GM20000 (cell line): Measurements from ENCODE around the gene E2F1.

Source experiments
- DNase-seq: peaks from one replicate; pipeline ENCODE4 v3.0.0; 2012; ENCODE audit warnings: low spot score
- TF ChIP-seq, protein P1 (sequence below): IDR thresholded peaks from 2 replicates; pipeline ENCODE4 v1.5.1; 2012; ENCODE audit warnings: mild to moderate bottlenecking, control low read depth; ENCODE audit errors: extremely low read depth, missing control alignments

The E2F1 gene

GRCh38 chr20:33719277-33719988 lies 33.2 kb upstream of the E2F1 start:
- TF ChIP-seq, protein P1, sequence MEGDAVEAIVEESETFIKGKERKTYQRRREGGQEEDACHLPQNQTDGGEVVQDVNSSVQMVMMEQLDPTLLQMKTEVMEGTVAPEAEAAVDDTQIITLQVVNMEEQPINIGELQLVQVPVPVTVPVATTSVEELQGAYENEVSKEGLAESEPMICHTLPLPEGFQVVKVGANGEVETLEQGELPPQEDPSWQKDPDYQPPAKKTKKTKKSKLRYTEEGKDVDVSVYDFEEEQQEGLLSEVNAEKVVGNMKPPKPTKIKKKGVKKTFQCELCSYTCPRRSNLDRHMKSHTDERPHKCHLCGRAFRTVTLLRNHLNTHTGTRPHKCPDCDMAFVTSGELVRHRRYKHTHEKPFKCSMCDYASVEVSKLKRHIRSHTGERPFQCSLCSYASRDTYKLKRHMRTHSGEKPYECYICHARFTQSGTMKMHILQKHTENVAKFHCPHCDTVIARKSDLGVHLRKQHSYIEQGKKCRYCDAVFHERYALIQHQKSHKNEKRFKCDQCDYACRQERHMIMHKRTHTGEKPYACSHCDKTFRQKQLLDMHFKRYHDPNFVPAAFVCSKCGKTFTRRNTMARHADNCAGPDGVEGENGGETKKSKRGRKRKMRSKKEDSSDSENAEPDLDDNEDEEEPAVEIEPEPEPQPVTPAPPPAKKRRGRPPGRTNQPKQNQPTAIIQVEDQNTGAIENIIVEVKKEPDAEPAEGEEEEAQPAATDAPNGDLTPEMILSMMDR: no peak
- no peak for DNase-seq

GRCh38 chr20:33716498-33716897 lies 30.3 kb upstream of the E2F1 start:
- no peak for DNase-seq
- TF ChIP-seq, protein P1: no peak

GRCh38 chr20:33713865-33714367 lies 27.7 kb upstream of the E2F1 start:
- DNase-seq: no peak
- TF ChIP-seq, protein P1: no peak

DNA sequence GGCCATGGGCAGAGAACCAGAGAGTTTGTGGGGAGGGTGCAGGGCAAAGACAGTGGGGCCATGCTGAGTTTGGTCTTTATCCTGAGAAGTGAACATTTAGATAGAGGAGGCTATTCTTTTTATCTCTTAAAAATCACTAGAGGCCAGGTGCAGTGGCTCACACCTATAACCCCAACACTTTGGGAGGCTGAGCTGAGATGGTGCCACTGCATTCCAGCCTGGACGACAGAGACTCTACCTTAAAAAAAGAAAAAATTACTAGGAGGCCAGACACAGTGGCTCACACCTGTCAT lies 25.2 kb upstream of the E2F1 start:
- DNase-seq: no peak
- TF ChIP-seq, protein P1: no peak

DNA sequence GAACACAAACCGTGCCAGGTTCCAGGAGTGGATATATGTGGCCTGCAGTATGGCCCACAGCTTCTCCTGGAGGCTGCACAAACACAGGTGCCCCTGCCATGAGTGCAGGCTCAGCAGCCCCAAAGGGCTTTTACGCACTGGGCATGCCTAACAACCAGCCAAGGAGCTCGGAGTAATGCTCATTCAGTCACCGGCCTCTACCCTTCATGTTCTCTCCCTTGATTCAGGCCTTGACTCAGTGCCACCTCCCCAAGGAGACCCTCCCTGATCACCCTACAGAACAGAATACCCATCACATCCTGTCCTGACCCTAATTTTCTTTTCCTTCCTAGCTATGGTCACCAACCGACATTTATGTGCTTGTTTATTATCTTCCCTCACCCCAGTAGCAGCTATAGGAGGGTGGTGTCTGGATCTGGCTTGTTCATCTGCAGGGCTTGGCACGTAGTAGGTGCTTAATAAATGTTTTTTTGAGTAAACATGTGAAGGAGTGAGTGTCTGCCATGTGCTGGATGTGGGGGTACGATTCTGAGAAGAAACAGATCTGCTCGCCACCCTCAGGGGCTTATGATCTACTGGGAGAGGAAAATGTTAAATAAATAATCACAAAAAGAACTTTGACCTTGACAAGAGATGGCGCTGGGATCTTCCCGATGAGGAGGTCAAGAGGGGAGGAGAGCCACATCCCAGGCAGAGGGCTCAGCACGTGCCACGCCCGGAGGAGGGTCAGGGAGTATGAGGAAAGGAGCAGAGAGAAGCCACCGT lies 24.7 kb upstream of the E2F1 start:
- TF ChIP-seq, protein P1: no peak

DNA sequence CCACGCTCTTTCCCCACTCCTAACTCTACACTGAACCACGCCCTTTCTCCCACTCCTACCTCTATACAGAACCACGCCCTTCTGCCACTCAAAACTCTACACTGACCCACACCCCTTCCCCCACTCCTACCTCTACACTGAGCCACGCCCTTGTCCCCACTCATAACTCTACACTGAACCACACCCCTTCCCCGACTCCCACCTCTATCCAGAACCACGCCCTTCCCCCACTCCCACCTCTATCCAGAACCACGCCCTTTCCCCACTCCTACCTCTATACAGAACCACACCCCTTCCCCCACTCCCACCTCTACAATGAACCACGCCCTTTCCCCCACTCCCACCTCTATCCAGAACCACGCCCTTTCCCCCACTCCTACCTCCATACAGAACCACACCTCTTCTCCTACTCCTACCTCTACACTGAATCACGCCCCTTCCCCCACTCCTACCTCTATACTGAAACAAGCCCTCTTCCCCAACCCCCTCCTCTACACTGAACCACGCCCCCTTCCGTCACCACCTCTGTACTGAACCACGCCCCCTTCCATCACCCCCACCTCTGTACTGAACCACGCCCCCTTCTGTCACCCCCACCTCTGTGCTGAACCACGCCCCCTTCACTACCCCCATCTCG lies 23.8 kb upstream of the E2F1 start:
- TF ChIP-seq, protein P1: no peak

More for the DNA sequence above, 24.7 kb upstream of the E2F1 start:
- no peak for DNase-seq

DNA sequence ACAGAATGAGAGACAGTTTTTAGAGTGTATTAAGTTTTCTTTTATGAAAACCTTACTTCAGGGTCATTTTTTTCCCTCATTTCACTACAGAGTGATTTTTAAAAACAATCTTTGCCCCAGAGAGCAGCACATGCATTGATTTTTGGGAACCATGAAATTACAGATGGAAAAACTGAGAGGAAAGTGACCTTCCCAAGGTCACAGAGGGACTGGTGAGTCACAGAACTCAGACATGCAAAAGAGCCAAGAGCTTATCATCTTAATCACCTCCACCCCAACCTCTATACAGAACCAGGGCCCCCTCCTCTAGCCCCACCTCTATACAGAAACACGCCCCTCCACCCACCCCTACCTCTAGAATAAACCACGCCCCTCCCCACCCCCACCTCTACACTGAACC lies 23.2 kb upstream of the E2F1 start:
- TF ChIP-seq, protein P1: no peak

More for the DNA sequence above, 23.8 kb upstream of the E2F1 start:
- DNase-seq: no peak

More for the DNA sequence above, 23.2 kb upstream of the E2F1 start:
- DNase-seq: no peak
